GM12878 (cell line): ENCODE data around the gene ESR2. TPM values are rescaled to one million over a fixed set of nuclear protein-coding genes. Genes with fewer than 3 reads are reported as not detected.

ENCODE experiments used
- BMI1 ChIP-seq: fragments of 450-650 bp; IDR thresholded peaks from 2 replicates; pipeline ENCODE4 v1.6.1; 2016; ENCODE audit warnings: mild to moderate bottlenecking, moderate library complexity, borderline replicate concordance
- CBFB ChIP-seq: IDR thresholded peaks from 2 replicates; pipeline ENCODE4 v1.6.1; 2016; ENCODE audit warnings: antibody characterized with exemption, low read depth
- HCFC1 ChIP-seq: fragments of 150-350 bp; IDR thresholded peaks from 2 replicates; pipeline ENCODE4 v1.6.1; 2014; ENCODE audit warnings: low read length
- IRF4 ChIP-seq: IDR thresholded peaks from 2 replicates; pipeline ENCODE4 v1.6.1; 2011; ENCODE audit warnings: low read depth, low read length
- KLF5 ChIP-seq: fragments of 450-650 bp; IDR thresholded peaks from 2 replicates; pipeline ENCODE4 v1.6.1; 2014; ENCODE audit warnings: mild to moderate bottlenecking; ENCODE audit not compliant: partially characterized antibody
- MYC ChIP-seq: IDR thresholded peaks from 2 replicates; pipeline ENCODE4 v1.6.1; 2011; ENCODE audit warnings: mild to moderate bottlenecking, low read length, moderate library complexity, inconsistent platforms; ENCODE audit not compliant: insufficient read depth, insufficient replicate concordance, insufficient read length, severe bottlenecking
- SP1 ChIP-seq: IDR thresholded peaks from one replicate; pipeline ENCODE4 v1.6.1; 2011; ENCODE audit warnings: low read depth, low read length
- SRF ChIP-seq, 2 experiments: IDR thresholded peaks; 2 replicates each; pipeline ENCODE4 v1.6.1; 2011; ENCODE audit warnings: low read depth in 2 of 2, low read length in 2 of 2, mild to moderate bottlenecking in 1 of 2, moderate library complexity in 1 of 2
- STAT1 ChIP-seq: fragments of 450-650 bp; conservative IDR thresholded peaks from 2 replicates; pipeline ENCODE4 v1.6.1; 2014; ENCODE audit warnings: antibody characterized with exemption, mild to moderate bottlenecking
- SUPT20H ChIP-seq: IDR thresholded peaks from 2 replicates; pipeline ENCODE4 v1.6.1; 2011; ENCODE audit warnings: low read depth, mild to moderate bottlenecking, low read length, moderate library complexity, borderline replicate concordance; ENCODE audit not compliant: control insufficient read depth
- polyA plus RNA-seq, 11 experiments: library from polyadenylated mRNA; depleted of rRNA in 4 of 11; unstranded in 6 of 11; stranded (reverse) in 5 of 11; fragments of >200 nt; fragmentation: Nextera tagmentation in 4 of 11; fragmentation: Illumina TruSeq in 1 of 11; extraction: Ambion mirVana in 4 of 11; extraction: Trizol in 1 of 11; gene quantifications; 1 replicate in 1 of 11; 2 replicates in 10 of 11; pipeline versions ENCODE4 v1.2.1 to v1.2.3, GENCODE V29; 2011 to 2016; ENCODE audit warnings: inconsistent platforms in 2 of 11, missing spikeins in 2 of 11, low read depth in 1 of 11
- total RNA-seq, 4 experiments: library from RNA; depleted of rRNA in 3 of 4; stranded (reverse); fragments of >200 nt in 3 of 4; fragmentation: Illumina TruSeq in 1 of 4; extraction: Trizol in 1 of 4; gene quantifications; 2 replicates each; pipeline versions ENCODE4 v1.2.1 to v1.2.3, GENCODE V29; 2013 to 2021
- TF ChIP-seq, protein P1 (sequence below): fragments of 450-650 bp; IDR thresholded peaks from 2 replicates; pipeline ENCODE4 v1.6.1; 2018; ENCODE audit warnings: mild to moderate bottlenecking, low read depth, moderate library complexity; ENCODE audit not compliant: partially characterized antibody
- TF ChIP-seq, protein P2 (sequence below): fragments of 450-650 bp; IDR thresholded peaks from 2 replicates; pipeline ENCODE4 v1.6.1; 2017; ENCODE audit warnings: mild to moderate bottlenecking, moderate library complexity

Gene ESR2
- total and polyA plus RNA-seq, 10 of the 15 experiments (the other 5 are each of a cell fraction or from before 2014, with no cell fraction given): 0.29 to 2.6 (median 0.81) TPM

DNA sequence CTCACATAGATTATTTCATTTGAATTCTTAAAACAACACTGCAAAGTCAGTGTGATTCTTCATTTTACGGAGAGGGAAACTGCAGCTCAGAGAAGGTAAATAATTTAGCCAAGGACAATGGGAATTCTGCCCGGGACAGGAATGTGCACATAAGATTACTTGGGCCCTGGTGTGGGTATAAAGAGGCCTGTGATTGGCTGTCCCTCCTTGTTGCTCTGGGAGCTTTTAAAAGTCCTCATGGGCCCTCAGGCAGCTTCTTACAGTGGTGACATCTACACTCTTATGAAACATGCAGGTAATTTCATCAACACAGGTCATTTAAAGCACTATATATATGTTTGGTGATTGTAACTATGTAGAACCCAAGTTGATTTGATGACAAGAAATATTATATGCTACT lies 100.3 kb downstream of the ESR2 start (continued):
- TF ChIP-seq STAT1 (no peak), SRF (IDR thresholded peaks at IDR 0.05; ENCODE audit: low read depth in 2 of 2, low read length in 2 of 2) (no peak), HCFC1 (no peak), BMI1 (no peak), SUPT20H (no peak), KLF5 (no peak), MYC (no peak), SP1 (no peak), IRF4 (no peak), CBFB (no peak)
- TF ChIP-seq, protein P1, sequence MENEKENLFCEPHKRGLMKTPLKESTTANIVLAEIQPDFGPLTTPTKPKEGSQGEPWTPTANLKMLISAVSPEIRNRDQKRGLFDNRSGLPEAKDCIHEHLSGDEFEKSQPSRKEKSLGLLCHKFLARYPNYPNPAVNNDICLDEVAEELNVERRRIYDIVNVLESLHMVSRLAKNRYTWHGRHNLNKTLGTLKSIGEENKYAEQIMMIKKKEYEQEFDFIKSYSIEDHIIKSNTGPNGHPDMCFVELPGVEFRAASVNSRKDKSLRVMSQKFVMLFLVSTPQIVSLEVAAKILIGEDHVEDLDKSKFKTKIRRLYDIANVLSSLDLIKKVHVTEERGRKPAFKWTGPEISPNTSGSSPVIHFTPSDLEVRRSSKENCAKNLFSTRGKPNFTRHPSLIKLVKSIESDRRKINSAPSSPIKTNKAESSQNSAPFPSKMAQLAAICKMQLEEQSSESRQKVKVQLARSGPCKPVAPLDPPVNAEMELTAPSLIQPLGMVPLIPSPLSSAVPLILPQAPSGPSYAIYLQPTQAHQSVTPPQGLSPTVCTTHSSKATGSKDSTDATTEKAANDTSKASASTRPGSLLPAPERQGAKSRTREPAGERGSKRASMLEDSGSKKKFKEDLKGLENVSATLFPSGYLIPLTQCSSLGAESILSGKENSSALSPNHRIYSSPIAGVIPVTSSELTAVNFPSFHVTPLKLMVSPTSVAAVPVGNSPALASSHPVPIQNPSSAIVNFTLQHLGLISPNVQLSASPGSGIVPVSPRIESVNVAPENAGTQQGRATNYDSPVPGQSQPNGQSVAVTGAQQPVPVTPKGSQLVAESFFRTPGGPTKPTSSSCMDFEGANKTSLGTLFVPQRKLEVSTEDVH: no peak
- TF ChIP-seq, protein P2, sequence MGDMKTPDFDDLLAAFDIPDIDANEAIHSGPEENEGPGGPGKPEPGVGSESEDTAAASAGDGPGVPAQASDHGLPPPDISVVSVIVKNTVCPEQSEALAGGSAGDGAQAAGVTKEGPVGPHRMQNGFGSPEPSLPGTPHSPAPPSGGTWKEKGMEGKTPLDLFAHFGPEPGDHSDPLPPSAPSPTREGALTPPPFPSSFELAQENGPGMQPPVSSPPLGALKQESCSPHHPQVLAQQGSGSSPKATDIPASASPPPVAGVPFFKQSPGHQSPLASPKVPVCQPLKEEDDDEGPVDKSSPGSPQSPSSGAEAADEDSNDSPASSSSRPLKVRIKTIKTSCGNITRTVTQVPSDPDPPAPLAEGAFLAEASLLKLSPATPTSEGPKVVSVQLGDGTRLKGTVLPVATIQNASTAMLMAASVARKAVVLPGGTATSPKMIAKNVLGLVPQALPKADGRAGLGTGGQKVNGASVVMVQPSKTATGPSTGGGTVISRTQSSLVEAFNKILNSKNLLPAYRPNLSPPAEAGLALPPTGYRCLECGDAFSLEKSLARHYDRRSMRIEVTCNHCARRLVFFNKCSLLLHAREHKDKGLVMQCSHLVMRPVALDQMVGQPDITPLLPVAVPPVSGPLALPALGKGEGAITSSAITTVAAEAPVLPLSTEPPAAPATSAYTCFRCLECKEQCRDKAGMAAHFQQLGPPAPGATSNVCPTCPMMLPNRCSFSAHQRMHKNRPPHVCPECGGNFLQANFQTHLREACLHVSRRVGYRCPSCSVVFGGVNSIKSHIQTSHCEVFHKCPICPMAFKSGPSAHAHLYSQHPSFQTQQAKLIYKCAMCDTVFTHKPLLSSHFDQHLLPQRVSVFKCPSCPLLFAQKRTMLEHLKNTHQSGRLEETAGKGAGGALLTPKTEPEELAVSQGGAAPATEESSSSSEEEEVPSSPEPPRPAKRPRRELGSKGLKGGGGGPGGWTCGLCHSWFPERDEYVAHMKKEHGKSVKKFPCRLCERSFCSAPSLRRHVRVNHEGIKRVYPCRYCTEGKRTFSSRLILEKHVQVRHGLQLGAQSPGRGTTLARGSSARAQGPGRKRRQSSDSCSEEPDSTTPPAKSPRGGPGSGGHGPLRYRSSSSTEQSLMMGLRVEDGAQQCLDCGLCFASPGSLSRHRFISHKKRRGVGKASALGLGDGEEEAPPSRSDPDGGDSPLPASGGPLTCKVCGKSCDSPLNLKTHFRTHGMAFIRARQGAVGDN: no peak
- TF ChIP-seq, all 136 proteins: peak for 0
